ENCODE measurements around the gene MS4A6A.

MS4A6A gene

GRCh38 chr11:60182541-60183330 is at the start of gene MS4A6A:
TSS of gene MS4A6A (minus strand) at chr11:60183083. CDS start at chr11:60181727, 1,356 bp downstream.
- H3K9me3 ChIP-seq (ENCODE audit: control insufficient read depth, low read length), result no peaks in the 10 kb centered on the region
- H3K4me1 ChIP-seq (ENCODE audit: control insufficient read depth, insufficient read depth, low read length), result no peaks in the 10 kb centered on the region
- H3K9ac ChIP-seq (ENCODE audit: low read length), result no peak within 1 kb of the TSS
- H3K27me3 ChIP-seq (ENCODE audit: control insufficient read depth, insufficient read depth, low read length), result no peaks in the 10 kb centered on the region
- no peaks in the 10 kb centered on the region for H3K36me3 ChIP-seq (ENCODE audit: control insufficient read depth, insufficient read depth, low read length)
- H3K4me3 ChIP-seq (ENCODE audit: low read length), result no peak within 1 kb of the TSS

GRCh38 chr11:60230681-60231080 is 47.8 kb upstream of the MS4A6A start:
- Histone ChIP-seq H3K4me1 (ENCODE audit: control insufficient read depth, insufficient read depth, low read length) (no peaks in the 10 kb centered on the region), H3K4me3 (ENCODE audit: low read length) (no peak overlapping the region), H3K9ac (ENCODE audit: low read length) (no peak overlapping the region)

DNA sequence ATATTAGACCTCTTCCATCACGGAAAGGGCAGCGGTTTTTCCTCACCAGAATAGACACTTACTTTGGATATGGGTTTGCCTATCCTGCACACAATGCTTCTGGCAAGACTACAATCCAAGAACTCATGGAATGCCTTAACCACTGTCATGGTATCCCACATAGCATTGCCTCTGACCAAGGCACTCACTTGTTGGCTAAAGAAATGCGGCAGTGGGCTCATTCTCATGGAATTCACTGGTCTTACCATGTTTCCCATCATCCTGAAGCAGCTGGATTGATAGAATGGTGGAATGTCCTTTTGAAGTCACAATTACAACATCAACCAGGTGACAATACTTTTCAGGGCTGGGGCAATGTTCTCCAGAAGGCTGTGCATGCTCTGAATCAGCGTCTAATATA is 39.3 kb upstream of the MS4A6A start:
- H3K4me3 ChIP-seq (ENCODE audit: low read length), result no peak overlapping the region
- H3K36me3 ChIP-seq (ENCODE audit: control insufficient read depth, insufficient read depth, low read length), result no peaks in the 10 kb centered on the region
- H3K27me3 ChIP-seq (ENCODE audit: control insufficient read depth, insufficient read depth, low read length), result no peaks in the 10 kb centered on the region
- no peaks in the 10 kb centered on the region for H3K9me3 ChIP-seq (ENCODE audit: control insufficient read depth, low read length)
- H3K9ac ChIP-seq (ENCODE audit: low read length), result no peak overlapping the region
- no peaks in the 10 kb centered on the region for H3K4me1 ChIP-seq (ENCODE audit: control insufficient read depth, insufficient read depth, low read length)

More at GRCh38 chr11:60230681-60231080, 47.8 kb upstream of the MS4A6A start:
- Histone ChIP-seq H3K9me3 (ENCODE audit: control insufficient read depth, low read length) (no peaks in the 10 kb centered on the region), H3K36me3 (ENCODE audit: control insufficient read depth, insufficient read depth, low read length) (no peaks in the 10 kb centered on the region), H3K27me3 (ENCODE audit: control insufficient read depth, insufficient read depth, low read length) (no peaks in the 10 kb centered on the region)

- H3K36me3 ChIP-seq (ENCODE audit: control insufficient read depth, insufficient read depth, low read length), result no peaks in the 10 kb centered on the region
- H3K9me3 ChIP-seq (ENCODE audit: control insufficient read depth, low read length), result no peaks in the 10 kb centered on the region
- H3K9ac ChIP-seq (ENCODE audit: low read length), result no peak overlapping the region
- H3K27me3 ChIP-seq (ENCODE audit: control insufficient read depth, insufficient read depth, low read length), result no peaks in the 10 kb centered on the region
- no peaks in the 10 kb centered on the region for H3K4me1 ChIP-seq (ENCODE audit: control insufficient read depth, insufficient read depth, low read length)
- no peak overlapping the region for H3K4me3 ChIP-seq (ENCODE audit: low read length)
These were observed 38.8 kb upstream of the MS4A6A start for GRCh38 chr11:60221692-60222091.

DNA sequence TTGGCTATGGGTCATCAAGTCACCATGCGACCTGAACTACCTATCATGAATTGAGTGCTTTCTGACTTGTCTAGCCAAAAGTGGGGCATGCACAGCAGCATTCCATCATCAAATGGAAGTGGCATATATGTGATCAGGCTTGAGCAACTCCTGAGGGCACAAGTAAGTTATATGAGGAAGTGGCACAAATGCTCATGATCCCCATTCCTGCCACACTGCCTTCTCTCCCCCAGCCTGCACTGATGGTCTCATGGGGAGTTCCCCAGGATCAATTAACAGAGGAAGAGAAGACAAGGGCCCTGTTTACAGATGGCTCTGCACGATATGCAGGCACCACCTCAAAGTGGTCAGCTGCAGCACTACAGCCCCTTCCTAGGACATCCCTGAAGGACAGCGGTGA is 38.3 kb upstream of the MS4A6A start:
- Histone ChIP-seq H3K9me3 (ENCODE audit: control insufficient read depth, low read length) (no peaks in the 10 kb centered on the region), H3K4me3 (ENCODE audit: low read length) (no peak overlapping the region), H3K4me1 (ENCODE audit: control insufficient read depth, insufficient read depth, low read length) (no peaks in the 10 kb centered on the region), H3K27me3 (ENCODE audit: control insufficient read depth, insufficient read depth, low read length) (no peaks in the 10 kb centered on the region), H3K9ac (ENCODE audit: low read length) (no peak overlapping the region), H3K36me3 (ENCODE audit: control insufficient read depth, insufficient read depth, low read length) (no peaks in the 10 kb centered on the region)

- Histone ChIP-seq H3K27me3 (ENCODE audit: control insufficient read depth, insufficient read depth, low read length) (no peaks in the 10 kb centered on the region), H3K9me3 (ENCODE audit: control insufficient read depth, low read length) (no peaks in the 10 kb centered on the region), H3K36me3 (ENCODE audit: control insufficient read depth, insufficient read depth, low read length) (no peaks in the 10 kb centered on the region), H3K4me3 (ENCODE audit: low read length) (no peak overlapping the region), H3K9ac (ENCODE audit: low read length) (no peak overlapping the region), H3K4me1 (ENCODE audit: control insufficient read depth, insufficient read depth, low read length) (no peaks in the 10 kb centered on the region)
These were observed 31.5 kb upstream of the MS4A6A start for GRCh38 chr11:60214386-60214785.

- H3K9ac ChIP-seq (ENCODE audit: low read length), result no peak overlapping the region
- H3K4me3 ChIP-seq (ENCODE audit: low read length), result no peak overlapping the region
- H3K27me3 ChIP-seq (ENCODE audit: control insufficient read depth, insufficient read depth, low read length), result no peaks in the 10 kb centered on the region
- no peaks in the 10 kb centered on the region for H3K4me1 ChIP-seq (ENCODE audit: control insufficient read depth, insufficient read depth, low read length)
- no peaks in the 10 kb centered on the region for H3K9me3 ChIP-seq (ENCODE audit: control insufficient read depth, low read length)
- no peaks in the 10 kb centered on the region for H3K36me3 ChIP-seq (ENCODE audit: control insufficient read depth, insufficient read depth, low read length)
These were observed 28.3 kb upstream of the MS4A6A start for GRCh38 chr11:60211206-60211605.

DNA sequence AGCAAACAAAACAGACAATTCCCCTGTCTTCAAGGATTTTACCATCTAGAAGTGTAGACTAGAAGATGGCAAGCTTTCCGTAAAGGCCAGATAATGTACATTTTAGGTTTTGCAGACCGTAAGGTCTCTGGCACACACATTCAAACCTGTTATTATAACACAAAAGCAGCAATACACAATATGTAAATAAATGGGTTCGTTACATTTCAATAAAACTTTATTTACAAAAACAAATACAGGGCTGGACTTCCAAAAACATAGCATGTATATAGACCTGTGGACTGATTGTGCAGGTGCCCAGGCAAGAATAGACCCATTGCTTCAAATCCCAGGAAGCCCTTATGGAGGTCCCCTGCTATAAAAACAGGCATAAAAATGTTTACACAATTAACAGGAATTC is 27.1 kb upstream of the MS4A6A start:
- no peaks in the 10 kb centered on the region for H3K36me3 ChIP-seq (ENCODE audit: control insufficient read depth, insufficient read depth, low read length)
- no peaks in the 10 kb centered on the region for H3K27me3 ChIP-seq (ENCODE audit: control insufficient read depth, insufficient read depth, low read length)
- no peak overlapping the region for H3K9ac ChIP-seq (ENCODE audit: low read length)
- no peaks in the 10 kb centered on the region for H3K4me1 ChIP-seq (ENCODE audit: control insufficient read depth, insufficient read depth, low read length)
- H3K4me3 ChIP-seq (ENCODE audit: low read length), result no peak overlapping the region
- H3K9me3 ChIP-seq (ENCODE audit: control insufficient read depth, low read length), result no peaks in the 10 kb centered on the region

DNA sequence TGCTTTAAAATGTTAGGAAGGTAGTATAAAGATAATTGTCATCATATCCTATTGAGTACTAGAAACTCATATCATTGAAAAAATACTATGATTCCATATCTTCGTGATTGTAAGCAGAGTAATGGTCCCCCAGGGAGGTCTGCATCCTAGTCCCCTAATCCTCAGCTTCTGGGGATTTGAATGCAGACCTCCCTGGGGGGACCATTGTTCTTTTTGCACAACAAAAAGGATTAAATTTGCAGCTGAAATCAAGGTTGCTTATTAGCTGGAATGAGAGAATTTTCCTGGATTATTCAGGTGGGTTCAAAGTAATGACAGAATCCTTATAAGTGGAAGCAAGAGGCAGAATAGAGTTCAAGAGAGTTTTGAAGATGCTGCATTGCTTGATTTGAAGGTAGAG is 26.1 kb upstream of the MS4A6A start:
- Histone ChIP-seq H3K27me3 (ENCODE audit: control insufficient read depth, insufficient read depth, low read length) (no peaks in the 10 kb centered on the region), H3K9ac (ENCODE audit: low read length) (no peak overlapping the region), H3K36me3 (ENCODE audit: control insufficient read depth, insufficient read depth, low read length) (no peaks in the 10 kb centered on the region), H3K4me3 (ENCODE audit: low read length) (no peak overlapping the region), H3K4me1 (ENCODE audit: control insufficient read depth, insufficient read depth, low read length) (no peaks in the 10 kb centered on the region), H3K9me3 (ENCODE audit: control insufficient read depth, low read length) (no peaks in the 10 kb centered on the region)

- H3K9ac ChIP-seq (ENCODE audit: low read length), result no peak overlapping the region
- no peak overlapping the region for H3K4me3 ChIP-seq (ENCODE audit: low read length)
- no peaks in the 10 kb centered on the region for H3K27me3 ChIP-seq (ENCODE audit: control insufficient read depth, insufficient read depth, low read length)
- H3K9me3 ChIP-seq (ENCODE audit: control insufficient read depth, low read length), result no peaks in the 10 kb centered on the region
- H3K4me1 ChIP-seq (ENCODE audit: control insufficient read depth, insufficient read depth, low read length), result no peaks in the 10 kb centered on the region
- no peaks in the 10 kb centered on the region for H3K36me3 ChIP-seq (ENCODE audit: control insufficient read depth, insufficient read depth, low read length)
These were observed 25.4 kb upstream of the MS4A6A start for GRCh38 chr11:60208146-60208895.

- no peaks in the 10 kb centered on the region for H3K36me3 ChIP-seq (ENCODE audit: control insufficient read depth, insufficient read depth, low read length)
- H3K27me3 ChIP-seq (ENCODE audit: control insufficient read depth, insufficient read depth, low read length), result no peaks in the 10 kb centered on the region
- H3K4me1 ChIP-seq (ENCODE audit: control insufficient read depth, insufficient read depth, low read length), result no peaks in the 10 kb centered on the region
- H3K4me3 ChIP-seq (ENCODE audit: low read length), result no peak overlapping the region
- no peak overlapping the region for H3K9ac ChIP-seq (ENCODE audit: low read length)
- no peaks in the 10 kb centered on the region for H3K9me3 ChIP-seq (ENCODE audit: control insufficient read depth, low read length)
These were observed 23.7 kb upstream of the MS4A6A start for GRCh38 chr11:60206616-60207015.

- Histone ChIP-seq H3K4me3 (ENCODE audit: low read length) (no peak overlapping the region), H3K36me3 (ENCODE audit: control insufficient read depth, insufficient read depth, low read length) (no peaks in the 10 kb centered on the region), H3K9me3 (ENCODE audit: control insufficient read depth, low read length) (no peaks in the 10 kb centered on the region), H3K4me1 (ENCODE audit: control insufficient read depth, insufficient read depth, low read length) (no peaks in the 10 kb centered on the region), H3K9ac (ENCODE audit: low read length) (no peak overlapping the region), H3K27me3 (ENCODE audit: control insufficient read depth, insufficient read depth, low read length) (no peaks in the 10 kb centered on the region)
These were observed 22.0 kb upstream of the MS4A6A start for GRCh38 chr11:60204922-60205321.

Data from mucosa of stomach (tissue), 1 donor.